ENCODE measurements around the gene KCNIP3. TPM values are rescaled to one million over a fixed set of nuclear protein-coding genes. Genes with fewer than 3 reads are reported as not detected.

KCNIP3 gene
- total RNA-seq, 1 donor from 2014 or later = 6.3 TPM

GRCh38 chr2:95315801-95316411, 18.8 kb downstream of the KCNIP3 start:
- no peaks in the 10 kb centered on the region for H3K36me3 Mint-ChIP-seq (ENCODE audit: insufficient read depth)
- DNase-seq (ENCODE audit: low spot score, unreplicated experiment) = no peak
- H3K27ac Mint-ChIP-seq = no peak overlapping the region
- no peaks in the 10 kb centered on the region for H3K9me3 Mint-ChIP-seq (ENCODE audit: low read depth)
- peaks cover 16% of the 10 kb centered on the region for H3K27me3 Mint-ChIP-seq
- peaks cover 1% of the 10 kb centered on the region for H3K4me1 Mint-ChIP-seq (ENCODE audit: low read depth)
- no peak for TF ChIP-seq CTCF (IDR thresholded peaks at IDR 0.05; ENCODE audit: unreplicated experiment)
- H3K4me3 Mint-ChIP-seq (ENCODE audit: low read depth) = no peak overlapping the region

- Mint-ChIP-seq H3K4me3 (ENCODE audit: low read depth) (no peak overlapping the region), H3K4me1 (ENCODE audit: low read depth) (peaks cover 1% of the 10 kb centered on the region), H3K27me3 (peaks cover 13% of the 10 kb centered on the region), H3K27ac (no peak overlapping the region), H3K36me3 (ENCODE audit: insufficient read depth) (no peaks in the 10 kb centered on the region), H3K9me3 (ENCODE audit: low read depth) (no peaks in the 10 kb centered on the region)
- TF ChIP-seq CTCF (IDR thresholded peaks at IDR 0.05; ENCODE audit: unreplicated experiment) = no peak
- no peak for DNase-seq (ENCODE audit: low spot score, unreplicated experiment)
These were observed 19.4 kb downstream of the KCNIP3 start for GRCh38 chr2:95316466-95317122.

DNA sequence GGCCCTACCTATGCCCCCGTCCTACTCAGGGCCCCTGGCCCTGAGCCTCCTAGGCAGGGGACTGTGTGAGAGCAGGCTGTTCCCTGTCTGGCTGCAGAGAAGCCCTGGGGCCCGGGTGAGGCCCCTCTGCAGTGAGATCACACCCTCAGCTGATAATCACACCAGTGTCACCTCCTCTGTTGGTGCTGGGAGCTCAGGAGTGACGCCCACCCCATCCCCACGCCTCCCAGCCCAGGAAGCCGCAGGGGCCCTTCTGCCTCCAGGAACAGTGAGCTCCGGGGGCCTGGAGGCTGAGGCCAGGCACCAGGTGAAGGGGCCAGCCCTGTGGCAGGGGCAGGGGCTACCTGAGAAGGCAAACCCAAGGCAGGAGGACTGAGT, 20.0 kb downstream of the KCNIP3 start:
- no peak for DNase-seq (ENCODE audit: low spot score, unreplicated experiment)
- no peaks in the 10 kb centered on the region for H3K9me3 Mint-ChIP-seq (ENCODE audit: low read depth)
- peaks cover 1% of the 10 kb centered on the region for H3K4me1 Mint-ChIP-seq (ENCODE audit: low read depth)
- H3K27me3 Mint-ChIP-seq = peaks cover 13% of the 10 kb centered on the region
- no peaks in the 10 kb centered on the region for H3K36me3 Mint-ChIP-seq (ENCODE audit: insufficient read depth)
- no peak overlapping the region for H3K4me3 Mint-ChIP-seq (ENCODE audit: low read depth)
- H3K27ac Mint-ChIP-seq = no peak overlapping the region
- TF ChIP-seq CTCF (IDR thresholded peaks at IDR 0.05; ENCODE audit: unreplicated experiment) = no peak

- TF ChIP-seq CTCF (IDR thresholded peaks at IDR 0.05; ENCODE audit: unreplicated experiment) = no peak
- DNase-seq (ENCODE audit: low spot score, unreplicated experiment) = no peak
- Mint-ChIP-seq H3K4me3 (ENCODE audit: low read depth) (no peak overlapping the region), H3K27ac (no peak overlapping the region), H3K4me1 (ENCODE audit: low read depth) (peaks cover 1% of the 10 kb centered on the region), H3K9me3 (ENCODE audit: low read depth) (no peaks in the 10 kb centered on the region), H3K27me3 (peaks cover 13% of the 10 kb centered on the region), H3K36me3 (ENCODE audit: insufficient read depth) (no peaks in the 10 kb centered on the region)
These were observed 20.7 kb downstream of the KCNIP3 start for GRCh38 chr2:95317665-95318425.

GRCh38 chr2:95318431-95319220, 21.5 kb downstream of the KCNIP3 start:
- no peak for TF ChIP-seq CTCF (IDR thresholded peaks at IDR 0.05; ENCODE audit: unreplicated experiment)
- DNase-seq (ENCODE audit: low spot score, unreplicated experiment) = no peak
- Mint-ChIP-seq H3K36me3 (ENCODE audit: insufficient read depth) (no peaks in the 10 kb centered on the region), H3K4me1 (ENCODE audit: low read depth) (peaks cover 1% of the 10 kb centered on the region), H3K27ac (no peak overlapping the region), H3K4me3 (ENCODE audit: low read depth) (no peak overlapping the region), H3K27me3 (peaks cover 13% of the 10 kb centered on the region), H3K9me3 (ENCODE audit: low read depth) (no peaks in the 10 kb centered on the region)

Data from progenitor cell of endocrine pancreas (in vitro differentiated cells).